Suprapubic skin (tissue), 3 donors: ENCODE data around the gene NR2F2.

Experiments
- EP300 ChIP-seq: sonication (generic); formaldehyde crosslinking; IDR thresholded peaks from one replicate; pipeline ENCODE4 v1.6.1; 2017; ENCODE audit warnings: antibody characterized with exemption
- TF ChIP-seq, protein P1 (sequence below), 2 donors: fragments of 200-600 bp in 1 of 2; fragments of 450-650 bp in 1 of 2; sonication (generic) in 1 of 2; IDR thresholded peaks; one replicate each; pipeline ENCODE4 v1.5.1; 2016 to 2019; ENCODE audit warnings: antibody characterized with exemption in 2 of 2, mild to moderate bottlenecking in 1 of 2, moderate library complexity in 1 of 2

DNA sequence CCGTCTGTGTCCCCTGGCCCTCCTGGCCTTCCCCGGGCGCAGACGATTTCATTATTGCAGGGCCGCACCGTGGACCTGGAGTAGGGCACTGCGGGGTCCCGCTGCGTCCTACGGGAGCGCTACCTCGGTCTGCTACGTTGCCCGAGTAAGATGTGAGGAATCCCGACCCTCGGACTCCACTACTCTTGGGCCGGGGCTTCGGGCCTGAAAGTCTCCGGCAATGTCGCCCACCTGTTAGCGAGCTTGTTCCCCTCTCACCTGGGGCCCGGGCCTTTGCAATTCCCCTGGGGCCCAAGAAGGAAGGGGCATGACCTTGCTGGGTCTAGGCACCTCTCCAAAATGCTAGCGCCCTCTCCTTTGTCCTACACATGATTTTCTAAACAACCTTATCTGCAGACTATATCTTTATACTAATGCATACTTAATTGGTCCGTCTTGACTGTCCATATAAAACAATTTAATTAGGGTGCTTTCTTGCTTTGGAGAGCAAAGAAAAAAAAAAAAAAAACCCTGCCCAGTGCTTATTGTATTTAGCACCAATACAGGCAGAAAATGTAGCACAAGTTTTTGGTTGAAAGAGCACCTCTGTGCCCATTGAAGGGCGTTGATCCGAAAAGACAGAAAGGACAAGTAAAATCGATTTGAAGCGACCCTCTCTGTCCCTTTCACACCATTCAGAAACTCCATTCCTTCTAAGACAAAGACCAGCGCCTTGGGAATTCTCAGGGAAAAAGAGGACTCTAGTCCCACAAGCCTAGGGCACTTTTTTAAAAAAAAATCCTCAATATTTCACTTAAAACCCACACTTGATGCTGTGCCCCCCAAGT, 7.0 kb upstream of the NR2F2 start:
- TF ChIP-seq, protein P1, sequence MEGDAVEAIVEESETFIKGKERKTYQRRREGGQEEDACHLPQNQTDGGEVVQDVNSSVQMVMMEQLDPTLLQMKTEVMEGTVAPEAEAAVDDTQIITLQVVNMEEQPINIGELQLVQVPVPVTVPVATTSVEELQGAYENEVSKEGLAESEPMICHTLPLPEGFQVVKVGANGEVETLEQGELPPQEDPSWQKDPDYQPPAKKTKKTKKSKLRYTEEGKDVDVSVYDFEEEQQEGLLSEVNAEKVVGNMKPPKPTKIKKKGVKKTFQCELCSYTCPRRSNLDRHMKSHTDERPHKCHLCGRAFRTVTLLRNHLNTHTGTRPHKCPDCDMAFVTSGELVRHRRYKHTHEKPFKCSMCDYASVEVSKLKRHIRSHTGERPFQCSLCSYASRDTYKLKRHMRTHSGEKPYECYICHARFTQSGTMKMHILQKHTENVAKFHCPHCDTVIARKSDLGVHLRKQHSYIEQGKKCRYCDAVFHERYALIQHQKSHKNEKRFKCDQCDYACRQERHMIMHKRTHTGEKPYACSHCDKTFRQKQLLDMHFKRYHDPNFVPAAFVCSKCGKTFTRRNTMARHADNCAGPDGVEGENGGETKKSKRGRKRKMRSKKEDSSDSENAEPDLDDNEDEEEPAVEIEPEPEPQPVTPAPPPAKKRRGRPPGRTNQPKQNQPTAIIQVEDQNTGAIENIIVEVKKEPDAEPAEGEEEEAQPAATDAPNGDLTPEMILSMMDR (IDR thresholded peaks at IDR 0.05) = no peak
- TF ChIP-seq EP300 = no peak
